Activated CD8-positive, alpha-beta T cell treated with anti-CD3 and anti-CD28 coated beads for 36 hours (primary cell): ENCODE results near the gene CPEB4. TPM values are rescaled to one million over a fixed set of nuclear protein-coding genes. Genes with fewer than 3 reads are reported as not detected.

Source experiments
- ATAC-seq: fragments of 200-7000 bp; cut with Tn5 transposase; one replicate; pipeline ENCODE4 v1.10.0; 2021; ENCODE audit warnings: mild to moderate bottlenecking, moderate library complexity
- CTCF ChIA-PET: fragments of 350-600 bp; sonication (Branson Sonifier 250); formaldehyde crosslinking; loops from one replicate; lab custom pipeline; 2021; ENCODE audit warnings: antibody characterized with exemption; lab: Charles Lee
- POLR2A ChIA-PET: fragments of 350-600 bp; sonication (Branson Sonifier 250); formaldehyde crosslinking; loops from one replicate; lab custom pipeline; 2021; ENCODE audit warnings: antibody characterized with exemption; lab: Charles Lee
- DNase-seq: peaks from one replicate; pipeline ENCODE4 v3.0.0-alpha.2; 2020
- H3K27ac Mint-ChIP-seq: one replicate; pipeline ENCODE4 v1.8.0; 2021; ENCODE audit warnings: mild to moderate bottlenecking, mixed read lengths
- H3K27me3 Mint-ChIP-seq: one replicate; pipeline ENCODE4 v1.8.0; 2021; ENCODE audit warnings: mixed read lengths
- H3K36me3 Mint-ChIP-seq: one replicate; pipeline ENCODE4 v1.8.0; 2021; ENCODE audit warnings: low read depth, mixed read lengths
- H3K4me1 Mint-ChIP-seq: one replicate; pipeline ENCODE4 v1.8.0; 2021; ENCODE audit warnings: low read depth, mixed read lengths
- H3K4me3 Mint-ChIP-seq: one replicate; pipeline ENCODE4 v1.8.0; 2021; ENCODE audit warnings: mild to moderate bottlenecking, moderate library complexity, mixed read lengths
- H3K9me3 Mint-ChIP-seq: one replicate; pipeline ENCODE4 v1.8.0; 2021; ENCODE audit warnings: mixed read lengths
- intact Hi-C: fragments of 100-400 bp; cut with micrococcal nuclease; formaldehyde crosslinking; loops from one replicate; pipeline ENCODE4 v1.10.0; 2022
- total RNA-seq, 2 experiments: library from RNA; stranded (reverse); gene quantifications; one replicate each; pipeline ENCODE4 v1.2.3, GENCODE V29; 2021
- TF ChIP-seq, protein P1 (sequence below): fragments of 200-600 bp; IDR thresholded peaks from one replicate; pipeline ENCODE4 v1.8.0; 2022; ENCODE audit warnings: antibody characterized with exemption, mild to moderate bottlenecking

Gene CPEB4
- total RNA-seq, 2 experiments from 2014 or later, result 8.8 to 9.0 TPM

DNA sequence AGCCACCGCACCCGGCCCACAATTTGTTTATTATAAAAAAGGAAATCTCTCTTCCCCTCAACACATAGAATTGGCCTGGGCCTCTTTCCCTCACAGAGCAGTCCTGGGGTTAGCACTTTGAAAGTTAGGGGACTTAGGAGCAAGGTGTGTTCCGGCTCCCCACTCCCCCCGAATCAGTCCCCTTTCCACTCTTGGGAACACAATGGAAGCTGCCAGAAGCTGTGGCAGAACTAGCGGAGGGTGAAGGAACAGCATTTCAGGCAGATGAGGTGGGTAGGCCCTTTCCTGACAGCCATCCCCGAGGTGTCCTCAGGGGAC is 84.4 kb downstream of the CPEB4 start:
- H3K27ac Mint-ChIP-seq, result no peak overlapping the region
- intact Hi-C loops, result no loop called here
- H3K4me3 Mint-ChIP-seq, result peak overlapping the region; percentile 61
- DNase-seq, result no peak
- CTCF ChIA-PET, result interaction anchor here (0.8 to 5.5 kb wide), 30 partner anchors 9 to 430 kb away, joined by 3 to 93 read pairs (median 4); partner anchors contain the start of genes BOD1 and CPEB4
- no peaks in the 10 kb centered on the region for H3K9me3 Mint-ChIP-seq
- no peaks in the 10 kb centered on the region for H3K4me1 Mint-ChIP-seq
- no peak for ATAC-seq
- no peaks in the 10 kb centered on the region for H3K36me3 Mint-ChIP-seq
- POLR2A ChIA-PET, result interaction anchor here (0.5 to 1.1 kb wide), 4 partner anchors 55 to 356 kb away, joined by 3 to 5 read pairs (median 4); partner anchors contain the start of gene BOD1
- TF ChIP-seq, protein P1, sequence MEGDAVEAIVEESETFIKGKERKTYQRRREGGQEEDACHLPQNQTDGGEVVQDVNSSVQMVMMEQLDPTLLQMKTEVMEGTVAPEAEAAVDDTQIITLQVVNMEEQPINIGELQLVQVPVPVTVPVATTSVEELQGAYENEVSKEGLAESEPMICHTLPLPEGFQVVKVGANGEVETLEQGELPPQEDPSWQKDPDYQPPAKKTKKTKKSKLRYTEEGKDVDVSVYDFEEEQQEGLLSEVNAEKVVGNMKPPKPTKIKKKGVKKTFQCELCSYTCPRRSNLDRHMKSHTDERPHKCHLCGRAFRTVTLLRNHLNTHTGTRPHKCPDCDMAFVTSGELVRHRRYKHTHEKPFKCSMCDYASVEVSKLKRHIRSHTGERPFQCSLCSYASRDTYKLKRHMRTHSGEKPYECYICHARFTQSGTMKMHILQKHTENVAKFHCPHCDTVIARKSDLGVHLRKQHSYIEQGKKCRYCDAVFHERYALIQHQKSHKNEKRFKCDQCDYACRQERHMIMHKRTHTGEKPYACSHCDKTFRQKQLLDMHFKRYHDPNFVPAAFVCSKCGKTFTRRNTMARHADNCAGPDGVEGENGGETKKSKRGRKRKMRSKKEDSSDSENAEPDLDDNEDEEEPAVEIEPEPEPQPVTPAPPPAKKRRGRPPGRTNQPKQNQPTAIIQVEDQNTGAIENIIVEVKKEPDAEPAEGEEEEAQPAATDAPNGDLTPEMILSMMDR, result no peak
- H3K27me3 Mint-ChIP-seq, result peaks cover 9% of the 10 kb centered on the region

DNA sequence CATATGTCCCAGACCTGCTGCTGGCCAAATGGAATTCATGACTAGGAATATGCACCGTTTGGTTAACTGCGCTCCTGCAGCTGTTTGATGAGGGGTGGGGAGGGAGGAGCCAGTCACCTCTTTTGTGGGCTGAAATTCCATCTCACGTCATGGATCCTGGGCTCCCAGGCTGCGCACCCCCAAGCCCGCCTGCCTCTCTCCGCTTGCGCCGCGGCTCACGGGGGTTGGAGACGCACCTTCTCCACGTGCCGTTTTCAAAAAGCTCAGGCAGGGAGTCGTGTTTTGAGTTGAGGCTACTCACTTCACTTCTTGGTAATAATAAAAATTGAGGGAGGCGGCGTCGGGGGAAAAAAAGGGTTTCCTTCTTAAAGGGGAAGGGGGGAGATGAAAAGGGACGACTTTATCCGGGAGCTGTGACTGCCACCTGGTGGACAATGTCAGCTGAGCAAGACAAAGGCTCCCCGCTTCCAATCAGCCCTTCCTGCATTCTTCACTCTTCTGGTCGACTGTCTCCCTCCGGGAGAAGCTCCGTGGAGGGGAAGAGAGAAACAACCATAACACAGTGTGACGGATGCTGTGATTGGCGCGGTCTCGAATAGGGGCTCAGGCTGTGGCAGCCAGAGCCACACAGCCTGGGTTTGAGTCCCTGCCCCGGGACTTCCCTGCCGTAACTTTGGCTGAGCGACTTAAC is 84.9 kb downstream of the CPEB4 start:
- intact Hi-C loops, result loop anchor here (1.0 kb wide), 1 partner anchor 354 kb away; no protein-coding TSS in a partner anchor
- ChIA-PET POLR2A (interaction anchor here (0.5 to 1.1 kb wide), 4 partner anchors 56 to 357 kb away, joined by 3 to 5 read pairs (median 4); partner anchors contain the start of gene BOD1), CTCF (interaction anchor here (0.6 to 5.5 kb wide), 40 partner anchors 9 to 447 kb away, joined by 3 to 93 read pairs (median 4); partner anchors contain the start of genes BOD1 and CPEB4)
- H3K36me3 Mint-ChIP-seq, result no peaks in the 10 kb centered on the region
- H3K27ac Mint-ChIP-seq, result no peak overlapping the region
- no peaks in the 10 kb centered on the region for H3K9me3 Mint-ChIP-seq
- peak overlapping the region; percentile 61 for H3K4me3 Mint-ChIP-seq
- peak; percentile 86 for DNase-seq
- peak; percentile 86 for ATAC-seq
- peaks cover 11% of the 10 kb centered on the region for H3K27me3 Mint-ChIP-seq
- TF ChIP-seq, protein P1, result peak; percentile 77
- H3K4me1 Mint-ChIP-seq, result no peaks in the 10 kb centered on the region

DNA sequence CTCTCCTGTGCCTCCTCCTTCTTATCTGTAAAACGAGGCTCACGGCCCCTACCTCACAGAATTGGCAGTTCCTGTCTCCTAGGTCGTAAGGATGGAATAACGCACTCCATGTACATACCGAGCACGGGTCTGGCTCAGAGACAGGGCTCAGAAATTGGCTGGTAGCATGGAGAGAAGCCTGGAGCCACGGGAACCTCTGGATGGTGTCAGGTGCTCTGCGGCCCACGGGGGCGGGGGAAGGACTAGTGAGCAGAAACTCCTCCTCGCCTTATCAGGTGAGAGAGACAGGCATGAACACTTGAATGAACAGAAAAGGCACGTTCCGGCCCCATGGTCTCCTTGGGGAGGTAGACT is 85.4 kb downstream of the CPEB4 start:
- Mint-ChIP-seq H3K36me3 (no peaks in the 10 kb centered on the region), H3K4me1 (no peaks in the 10 kb centered on the region), H3K27me3 (peaks cover 12% of the 10 kb centered on the region), H3K9me3 (no peaks in the 10 kb centered on the region), H3K4me3 (peak overlapping the region; percentile 61), H3K27ac (no peak overlapping the region)
- CTCF ChIA-PET, result interaction anchor here (0.6 to 5.5 kb wide), 34 partner anchors 8 to 446 kb away, joined by 3 to 93 read pairs (median 4); partner anchors contain the start of genes BOD1 and CPEB4
- intact Hi-C loops, result loop anchor here (1.0 kb wide), 1 partner anchor 354 kb away; no protein-coding TSS in a partner anchor
- peak; percentile 38 for ATAC-seq
- TF ChIP-seq, protein P1, result no peak
- peak; percentile 25 for DNase-seq
- POLR2A ChIA-PET, result interaction anchor here (1.1 kb wide), 1 partner anchor 357 kb away, joined by 4 read pairs; the partner anchor contains the start of gene BOD1

DNA sequence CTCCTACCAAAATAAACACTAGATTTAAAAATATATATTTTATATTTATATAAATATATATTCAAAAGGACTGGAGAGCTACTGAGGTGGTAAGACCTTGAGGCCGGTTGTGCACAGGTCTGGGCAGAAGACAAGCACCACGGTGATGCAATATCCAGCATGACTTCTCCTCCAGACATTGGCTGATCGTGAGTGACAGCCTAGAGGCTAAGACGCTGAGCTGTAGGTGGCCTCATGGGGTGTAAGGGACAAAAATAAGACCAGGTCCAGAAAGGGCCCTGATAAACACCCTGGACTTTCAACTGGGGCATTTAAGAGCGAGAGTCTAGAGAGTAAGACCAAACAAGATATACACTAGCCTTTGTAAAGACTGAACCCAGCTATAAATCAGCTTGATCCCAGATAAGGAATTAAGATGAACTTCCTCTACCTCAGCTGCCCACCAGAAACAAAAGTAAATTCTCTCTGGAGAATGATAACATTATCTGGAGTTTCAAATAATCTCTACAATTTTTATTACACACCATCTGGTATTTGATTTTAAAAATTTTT is 86.6 kb downstream of the CPEB4 start:
- Mint-ChIP-seq H3K27ac (no peak overlapping the region), H3K4me3 (no peak overlapping the region), H3K4me1 (no peaks in the 10 kb centered on the region), H3K27me3 (peaks cover 19% of the 10 kb centered on the region), H3K36me3 (no peaks in the 10 kb centered on the region), H3K9me3 (no peaks in the 10 kb centered on the region)
- ATAC-seq (no peak), DNase-seq (no peak)
- ChIA-PET POLR2A (no interaction called here), CTCF (interaction anchor here (1.6 to 5.5 kb wide), 4 partner anchors 12 to 357 kb away, joined by 5 to 93 read pairs (median 8); partner anchors contain the start of genes BOD1 and CPEB4)
- intact Hi-C loops, result no loop called here
- TF ChIP-seq, protein P1, result no peak
